ENCODE results near the gene CTIF. TPM values are rescaled to one million over a fixed set of nuclear protein-coding genes. Genes with fewer than 3 reads are reported as not detected.

Gene CTIF
- total and polyA plus RNA-seq, 4 donors: 10.6 to 26.7 (median 12.3) TPM

DNA sequence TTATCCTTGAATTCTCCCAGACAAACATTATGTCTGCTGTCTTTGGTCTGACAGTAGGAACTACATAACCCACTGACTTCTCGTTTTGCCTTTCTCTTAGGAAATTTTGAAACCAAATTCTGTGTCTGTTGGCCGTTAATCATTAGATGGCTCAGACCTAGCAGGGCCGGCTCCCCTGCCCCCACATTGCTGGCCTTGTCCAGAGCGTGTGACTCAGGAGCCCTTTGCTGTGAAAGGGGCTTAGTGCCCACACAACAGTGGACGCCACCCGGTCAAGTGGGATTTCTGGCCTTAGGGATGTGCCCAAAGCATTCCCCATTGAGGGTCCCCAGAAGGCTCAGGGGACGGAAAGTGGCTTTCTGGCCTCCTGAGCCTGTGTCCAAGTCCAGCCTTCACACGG lies 137.5 kb downstream of the CTIF start:
- no peaks in the 10 kb centered on the region for H3K9me3 ChIP-seq (ENCODE audit: control insufficient read depth in 4 of 4, low read length in 3 of 4)
- H3K36me3 ChIP-seq (ENCODE audit: control insufficient read depth in 4 of 4, insufficient read depth in 3 of 4, low read depth in 1 of 4, low read length in 3 of 4): peaks cover 0 to 4% (median 1%) of the 10 kb centered on the region in 4 donors
- peaks cover 14 to 51% (median 40%) of the 10 kb centered on the region in 4 donors for H3K4me1 ChIP-seq (ENCODE audit: control insufficient read depth in 4 of 4, insufficient read depth in 4 of 4, low read length in 3 of 4)
- peak overlapping the region; percentile 22 to 53 for H3K27ac ChIP-seq (ENCODE audit: low read depth in 1 of 2, low read length in 2 of 2)
- H3K9ac ChIP-seq (ENCODE audit: low read depth in 1 of 2, low read length in 2 of 2): no peak overlapping the region
- H3K4me3 ChIP-seq (ENCODE audit: low read depth in 1 of 3, low read length in 3 of 3): no peak overlapping the region
- peak; percentile 45 for DNase-seq (ENCODE audit: low spot score)
- H3K27me3 ChIP-seq (ENCODE audit: control insufficient read depth in 4 of 4, insufficient read depth in 4 of 4, low read length in 3 of 4): no peaks in the 10 kb centered on the region
- 30% methylated on average over 8 of the region's 8 CpGs for WGBS
- TF ChIP-seq RXRA (IDR thresholded peaks at IDR 0.05): peak; percentile 14 to 24
- TF ChIP-seq, protein P1, sequence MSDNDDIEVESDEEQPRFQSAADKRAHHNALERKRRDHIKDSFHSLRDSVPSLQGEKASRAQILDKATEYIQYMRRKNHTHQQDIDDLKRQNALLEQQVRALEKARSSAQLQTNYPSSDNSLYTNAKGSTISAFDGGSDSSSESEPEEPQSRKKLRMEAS (IDR thresholded peaks at IDR 0.05): no peak
- TF ChIP-seq FOXA2 (IDR thresholded peaks at IDR 0.05): no peak
- TF ChIP-seq, protein P2, sequence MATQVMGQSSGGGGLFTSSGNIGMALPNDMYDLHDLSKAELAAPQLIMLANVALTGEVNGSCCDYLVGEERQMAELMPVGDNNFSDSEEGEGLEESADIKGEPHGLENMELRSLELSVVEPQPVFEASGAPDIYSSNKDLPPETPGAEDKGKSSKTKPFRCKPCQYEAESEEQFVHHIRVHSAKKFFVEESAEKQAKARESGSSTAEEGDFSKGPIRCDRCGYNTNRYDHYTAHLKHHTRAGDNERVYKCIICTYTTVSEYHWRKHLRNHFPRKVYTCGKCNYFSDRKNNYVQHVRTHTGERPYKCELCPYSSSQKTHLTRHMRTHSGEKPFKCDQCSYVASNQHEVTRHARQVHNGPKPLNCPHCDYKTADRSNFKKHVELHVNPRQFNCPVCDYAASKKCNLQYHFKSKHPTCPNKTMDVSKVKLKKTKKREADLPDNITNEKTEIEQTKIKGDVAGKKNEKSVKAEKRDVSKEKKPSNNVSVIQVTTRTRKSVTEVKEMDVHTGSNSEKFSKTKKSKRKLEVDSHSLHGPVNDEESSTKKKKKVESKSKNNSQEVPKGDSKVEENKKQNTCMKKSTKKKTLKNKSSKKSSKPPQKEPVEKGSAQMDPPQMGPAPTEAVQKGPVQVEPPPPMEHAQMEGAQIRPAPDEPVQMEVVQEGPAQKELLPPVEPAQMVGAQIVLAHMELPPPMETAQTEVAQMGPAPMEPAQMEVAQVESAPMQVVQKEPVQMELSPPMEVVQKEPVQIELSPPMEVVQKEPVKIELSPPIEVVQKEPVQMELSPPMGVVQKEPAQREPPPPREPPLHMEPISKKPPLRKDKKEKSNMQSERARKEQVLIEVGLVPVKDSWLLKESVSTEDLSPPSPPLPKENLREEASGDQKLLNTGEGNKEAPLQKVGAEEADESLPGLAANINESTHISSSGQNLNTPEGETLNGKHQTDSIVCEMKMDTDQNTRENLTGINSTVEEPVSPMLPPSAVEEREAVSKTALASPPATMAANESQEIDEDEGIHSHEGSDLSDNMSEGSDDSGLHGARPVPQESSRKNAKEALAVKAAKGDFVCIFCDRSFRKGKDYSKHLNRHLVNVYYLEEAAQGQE (IDR thresholded peaks at IDR 0.05): no peak
- no peak for TF ChIP-seq YY1 (IDR thresholded peaks at IDR 0.05)
- TF ChIP-seq HNF4A (conservative IDR thresholded peaks at IDR 0.05): peak in 1 of 2 donors; percentile 18
- no peak for TF ChIP-seq GABPA (IDR thresholded peaks at IDR 0.05 in 1 of 2, conservative IDR thresholded peaks at IDR 0.05 in 1 of 2)
- TF ChIP-seq, protein P3, sequence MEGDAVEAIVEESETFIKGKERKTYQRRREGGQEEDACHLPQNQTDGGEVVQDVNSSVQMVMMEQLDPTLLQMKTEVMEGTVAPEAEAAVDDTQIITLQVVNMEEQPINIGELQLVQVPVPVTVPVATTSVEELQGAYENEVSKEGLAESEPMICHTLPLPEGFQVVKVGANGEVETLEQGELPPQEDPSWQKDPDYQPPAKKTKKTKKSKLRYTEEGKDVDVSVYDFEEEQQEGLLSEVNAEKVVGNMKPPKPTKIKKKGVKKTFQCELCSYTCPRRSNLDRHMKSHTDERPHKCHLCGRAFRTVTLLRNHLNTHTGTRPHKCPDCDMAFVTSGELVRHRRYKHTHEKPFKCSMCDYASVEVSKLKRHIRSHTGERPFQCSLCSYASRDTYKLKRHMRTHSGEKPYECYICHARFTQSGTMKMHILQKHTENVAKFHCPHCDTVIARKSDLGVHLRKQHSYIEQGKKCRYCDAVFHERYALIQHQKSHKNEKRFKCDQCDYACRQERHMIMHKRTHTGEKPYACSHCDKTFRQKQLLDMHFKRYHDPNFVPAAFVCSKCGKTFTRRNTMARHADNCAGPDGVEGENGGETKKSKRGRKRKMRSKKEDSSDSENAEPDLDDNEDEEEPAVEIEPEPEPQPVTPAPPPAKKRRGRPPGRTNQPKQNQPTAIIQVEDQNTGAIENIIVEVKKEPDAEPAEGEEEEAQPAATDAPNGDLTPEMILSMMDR (IDR thresholded peaks at IDR 0.05; ENCODE audit: low read depth, low read length, missing input control): no peak
- TF ChIP-seq, protein P4, sequence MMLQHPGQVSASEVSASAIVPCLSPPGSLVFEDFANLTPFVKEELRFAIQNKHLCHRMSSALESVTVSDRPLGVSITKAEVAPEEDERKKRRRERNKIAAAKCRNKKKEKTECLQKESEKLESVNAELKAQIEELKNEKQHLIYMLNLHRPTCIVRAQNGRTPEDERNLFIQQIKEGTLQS (IDR thresholded peaks at IDR 0.05): no peak
- TF ChIP-seq JUND (IDR thresholded peaks at IDR 0.05): no peak
- no peak for TF ChIP-seq FOXA1 (IDR thresholded peaks at IDR 0.05)
- TF ChIP-seq HNF4G (IDR thresholded peaks at IDR 0.05): peak; percentile 8
- TF ChIP-seq TAF1 (conservative IDR thresholded peaks at IDR 0.05): no peak
- TF ChIP-seq, protein P5, sequence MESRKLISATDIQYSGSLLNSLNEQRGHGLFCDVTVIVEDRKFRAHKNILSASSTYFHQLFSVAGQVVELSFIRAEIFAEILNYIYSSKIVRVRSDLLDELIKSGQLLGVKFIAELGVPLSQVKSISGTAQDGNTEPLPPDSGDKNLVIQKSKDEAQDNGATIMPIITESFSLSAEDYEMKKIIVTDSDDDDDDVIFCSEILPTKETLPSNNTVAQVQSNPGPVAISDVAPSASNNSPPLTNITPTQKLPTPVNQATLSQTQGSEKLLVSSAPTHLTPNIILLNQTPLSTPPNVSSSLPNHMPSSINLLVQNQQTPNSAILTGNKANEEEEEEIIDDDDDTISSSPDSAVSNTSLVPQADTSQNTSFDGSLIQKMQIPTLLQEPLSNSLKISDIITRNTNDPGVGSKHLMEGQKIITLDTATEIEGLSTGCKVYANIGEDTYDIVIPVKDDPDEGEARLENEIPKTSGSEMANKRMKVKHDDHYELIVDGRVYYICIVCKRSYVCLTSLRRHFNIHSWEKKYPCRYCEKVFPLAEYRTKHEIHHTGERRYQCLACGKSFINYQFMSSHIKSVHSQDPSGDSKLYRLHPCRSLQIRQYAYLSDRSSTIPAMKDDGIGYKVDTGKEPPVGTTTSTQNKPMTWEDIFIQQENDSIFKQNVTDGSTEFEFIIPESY (IDR thresholded peaks at IDR 0.05): no peak
- TF ChIP-seq SP1 (IDR thresholded peaks at IDR 0.05): peak; percentile 29
- TF ChIP-seq EGR1 (IDR thresholded peaks at IDR 0.05; ENCODE audit: low read depth in 2 of 2): no peak
- TF ChIP-seq NR2F2 (IDR thresholded peaks at IDR 0.05): no peak
- no peak for TF ChIP-seq RAD21 (IDR thresholded peaks at IDR 0.05)

Data from liver (tissue), 9 donors.